22Rv1 (cell line): ENCODE results near the gene RNASE7.

Experiments used
- ZFX ChIP-seq: fragments of 450-650 bp; IDR thresholded peaks from 2 replicates; pipeline ENCODE4 v1.6.1; 2017; ENCODE audit warnings: antibody characterized with exemption, borderline replicate concordance
- TF ChIP-seq, protein P1 (sequence below): fragments of 450-650 bp; IDR thresholded peaks from 2 replicates; pipeline ENCODE4 v1.5.1; 2017; ENCODE audit warnings: mild to moderate bottlenecking

GRCh38 chr14:21043974-21044618 is 1.9 kb downstream of the RNASE7 start:
- TF ChIP-seq, protein P1, sequence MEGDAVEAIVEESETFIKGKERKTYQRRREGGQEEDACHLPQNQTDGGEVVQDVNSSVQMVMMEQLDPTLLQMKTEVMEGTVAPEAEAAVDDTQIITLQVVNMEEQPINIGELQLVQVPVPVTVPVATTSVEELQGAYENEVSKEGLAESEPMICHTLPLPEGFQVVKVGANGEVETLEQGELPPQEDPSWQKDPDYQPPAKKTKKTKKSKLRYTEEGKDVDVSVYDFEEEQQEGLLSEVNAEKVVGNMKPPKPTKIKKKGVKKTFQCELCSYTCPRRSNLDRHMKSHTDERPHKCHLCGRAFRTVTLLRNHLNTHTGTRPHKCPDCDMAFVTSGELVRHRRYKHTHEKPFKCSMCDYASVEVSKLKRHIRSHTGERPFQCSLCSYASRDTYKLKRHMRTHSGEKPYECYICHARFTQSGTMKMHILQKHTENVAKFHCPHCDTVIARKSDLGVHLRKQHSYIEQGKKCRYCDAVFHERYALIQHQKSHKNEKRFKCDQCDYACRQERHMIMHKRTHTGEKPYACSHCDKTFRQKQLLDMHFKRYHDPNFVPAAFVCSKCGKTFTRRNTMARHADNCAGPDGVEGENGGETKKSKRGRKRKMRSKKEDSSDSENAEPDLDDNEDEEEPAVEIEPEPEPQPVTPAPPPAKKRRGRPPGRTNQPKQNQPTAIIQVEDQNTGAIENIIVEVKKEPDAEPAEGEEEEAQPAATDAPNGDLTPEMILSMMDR: no peak
- TF ChIP-seq ZFX: no peak
